Fibroblast of mammary gland (primary cell): ENCODE results near the gene DTX1.

Source experiments
- DNase-seq: peaks from one replicate; pipeline ENCODE4 v3.0.0-alpha.2; 2010; ENCODE audit warnings: low read depth
- H3K4me3 ChIP-seq: 2 replicates; pipeline ENCODE4 v1.5.1; 2011; ENCODE audit warnings: low read depth, mild to moderate bottlenecking, low read length, moderate library complexity; ENCODE audit not compliant: control insufficient read depth
- TF ChIP-seq, protein P1 (sequence below): conservative IDR thresholded peaks from 2 replicates; pipeline ENCODE4 v1.5.1; 2011; ENCODE audit warnings: low read depth, low read length, inconsistent platforms; ENCODE audit not compliant: control insufficient read depth, insufficient read depth

The DTX1 gene

DNA sequence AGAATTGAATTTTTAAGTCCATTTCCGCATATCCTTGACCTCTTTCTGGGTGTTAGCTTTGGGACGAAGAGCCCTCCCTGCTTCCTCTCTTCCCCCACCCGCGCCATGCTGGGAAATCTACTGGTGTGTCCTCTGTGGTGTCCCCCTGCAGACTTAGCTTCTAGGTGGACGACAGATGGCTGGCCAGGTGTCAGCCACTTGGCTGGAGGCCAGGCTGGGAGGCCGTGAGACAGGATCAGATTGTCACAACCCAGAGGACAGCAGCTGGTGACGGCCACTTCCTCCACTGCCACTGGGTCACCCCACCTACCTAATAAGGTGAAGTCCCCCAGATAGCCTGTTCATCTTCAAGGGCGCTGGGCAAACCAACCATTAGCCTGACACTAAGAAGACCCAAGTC is 13.3 kb upstream of the DTX1 start:
- no peak for DNase-seq
- TF ChIP-seq, protein P1, sequence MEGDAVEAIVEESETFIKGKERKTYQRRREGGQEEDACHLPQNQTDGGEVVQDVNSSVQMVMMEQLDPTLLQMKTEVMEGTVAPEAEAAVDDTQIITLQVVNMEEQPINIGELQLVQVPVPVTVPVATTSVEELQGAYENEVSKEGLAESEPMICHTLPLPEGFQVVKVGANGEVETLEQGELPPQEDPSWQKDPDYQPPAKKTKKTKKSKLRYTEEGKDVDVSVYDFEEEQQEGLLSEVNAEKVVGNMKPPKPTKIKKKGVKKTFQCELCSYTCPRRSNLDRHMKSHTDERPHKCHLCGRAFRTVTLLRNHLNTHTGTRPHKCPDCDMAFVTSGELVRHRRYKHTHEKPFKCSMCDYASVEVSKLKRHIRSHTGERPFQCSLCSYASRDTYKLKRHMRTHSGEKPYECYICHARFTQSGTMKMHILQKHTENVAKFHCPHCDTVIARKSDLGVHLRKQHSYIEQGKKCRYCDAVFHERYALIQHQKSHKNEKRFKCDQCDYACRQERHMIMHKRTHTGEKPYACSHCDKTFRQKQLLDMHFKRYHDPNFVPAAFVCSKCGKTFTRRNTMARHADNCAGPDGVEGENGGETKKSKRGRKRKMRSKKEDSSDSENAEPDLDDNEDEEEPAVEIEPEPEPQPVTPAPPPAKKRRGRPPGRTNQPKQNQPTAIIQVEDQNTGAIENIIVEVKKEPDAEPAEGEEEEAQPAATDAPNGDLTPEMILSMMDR: no peak
- no peak overlapping the region for H3K4me3 ChIP-seq

- H3K4me3 ChIP-seq: no peak overlapping the region
- peak; percentile 3 for DNase-seq
- TF ChIP-seq, protein P1: no peak
Observed at GRCh38 chr12:113044516-113044915, 12.0 kb upstream of the DTX1 start.

GRCh38 chr12:113048716-113049127 is 7.8 kb upstream of the DTX1 start:
- peak; percentile 64 for DNase-seq
- H3K4me3 ChIP-seq: no peak overlapping the region
- TF ChIP-seq, protein P1: peak; percentile 89

DNA sequence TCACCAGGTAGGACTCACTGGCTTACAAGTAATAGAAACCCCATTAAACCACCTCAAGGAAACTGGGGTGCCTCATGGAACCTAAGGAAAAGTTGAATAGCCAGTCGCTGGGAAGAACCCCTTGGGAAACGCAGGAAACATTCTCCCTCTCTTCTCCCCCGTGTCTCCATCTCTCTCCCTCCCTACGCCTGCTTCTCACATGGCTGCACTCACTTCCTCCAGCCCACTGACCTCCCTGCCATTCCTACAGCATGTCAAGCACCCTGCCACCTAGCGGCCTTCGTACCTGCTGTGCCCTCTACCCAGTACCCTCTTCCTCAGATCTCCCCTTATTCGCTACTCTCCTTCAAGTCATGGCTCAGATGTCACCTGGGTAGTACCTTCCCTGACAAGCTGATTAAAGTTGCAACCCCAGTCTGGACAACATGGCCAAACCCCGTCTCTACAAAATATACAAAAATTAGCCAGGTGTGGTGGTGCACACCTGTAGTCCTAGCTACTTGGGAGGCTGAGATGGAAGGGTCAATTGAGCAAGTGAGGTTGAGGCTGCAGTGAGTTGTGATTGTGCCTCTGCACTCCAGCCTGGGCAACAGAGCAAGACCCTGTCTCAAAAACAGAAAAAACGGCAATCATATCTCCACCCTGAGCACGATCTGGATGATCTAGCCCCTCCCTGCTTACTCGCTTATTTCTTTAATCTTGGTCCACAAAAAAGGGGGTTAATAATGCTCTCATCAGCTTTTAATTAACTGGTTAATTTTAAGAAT is 6.4 kb upstream of the DTX1 start:
- DNase-seq: no peak
- TF ChIP-seq, protein P1: peak; percentile 9
- H3K4me3 ChIP-seq: no peak overlapping the region

GRCh38 chr12:113050795-113051194 is 5.7 kb upstream of the DTX1 start:
- TF ChIP-seq, protein P1: no peak

DNA sequence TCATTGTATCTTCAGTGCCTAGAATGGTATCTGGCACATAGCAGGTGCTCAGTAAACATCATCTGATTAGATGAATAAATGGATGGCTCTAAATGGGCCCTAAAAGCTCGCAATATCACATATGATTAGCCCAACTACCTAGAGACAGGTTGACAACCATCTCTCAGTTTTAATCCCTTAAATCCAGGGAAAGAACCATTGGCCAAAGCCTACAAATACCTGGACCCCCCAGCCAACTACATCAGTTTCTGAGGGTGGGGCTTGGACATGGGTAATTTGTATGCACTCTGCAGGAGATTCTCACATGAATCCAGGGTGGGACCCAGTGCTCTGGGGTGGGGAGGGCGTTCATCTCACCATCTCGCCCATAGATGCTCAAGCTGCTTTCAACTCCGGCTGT is 4.8 kb upstream of the DTX1 start:
- TF ChIP-seq, protein P1: no peak
- no peak overlapping the region for H3K4me3 ChIP-seq
- DNase-seq: no peak

More at GRCh38 chr12:113050795-113051194, 5.7 kb upstream of the DTX1 start:
- no peak overlapping the region for H3K4me3 ChIP-seq
- DNase-seq: no peak

GRCh38 chr12:113052326-113052725 is 4.2 kb upstream of the DTX1 start:
- TF ChIP-seq, protein P1: no peak
- no peak overlapping the region for H3K4me3 ChIP-seq
- no peak for DNase-seq
